Cardiac muscle cell (in vitro differentiated cells and primary cell): ENCODE results near the gene SPARC. TPM values are rescaled to one million over a fixed set of nuclear protein-coding genes. Genes with fewer than 3 reads are reported as not detected.
A peak's percentile ranks its signal among the peaks of the same experiment; 100 is the strongest.

ENCODE experiments used
- DNase-seq, 2 donors: peaks; one replicate each; pipeline versions ENCODE4 v3.0.0 to v3.0.0-alpha.2; 2010 to 2017; ENCODE audit warnings: low read depth in 1 of 2, low spot score in 1 of 2
- H3K27ac ChIP-seq: fragments of 200-600 bp; sonication (generic); 2 replicates; pipeline ENCODE4 v1.5.1; 2016
- H3K27me3 ChIP-seq: fragments of 200-600 bp; sonication (generic); 2 replicates; pipeline ENCODE4 v1.6.0; 2016; ENCODE audit warnings: control low read depth
- H3K36me3 ChIP-seq: fragments of 200-600 bp; sonication (generic); 2 replicates; pipeline ENCODE4 v1.5.1; 2016; ENCODE audit warnings: control low read depth
- H3K4me1 ChIP-seq: fragments of 200-600 bp; sonication (generic); 2 replicates; pipeline ENCODE4 v1.8.1; 2017; ENCODE audit warnings: low read depth, mild to moderate bottlenecking, mixed run types
- H3K4me3 ChIP-seq: fragments of 200-600 bp; sonication (generic); 2 replicates; pipeline ENCODE4 v1.5.1; 2016; ENCODE audit warnings: mild to moderate bottlenecking
- H3K9me3 ChIP-seq: fragments of 200-600 bp; sonication (generic); 2 replicates; pipeline ENCODE4 v1.5.1; 2017; ENCODE audit warnings: low read depth, mild to moderate bottlenecking, control low read depth
- polyA plus RNA-seq: library from polyadenylated mRNA; unstranded; fragments of >200 nt; fragmentation: Nextera tagmentation; extraction: Ambion mirVana; gene quantifications from 2 replicates; pipeline ENCODE4 v1.2.1, GENCODE V29; 2016
- total RNA-seq: library from RNA; depleted of rRNA; stranded (reverse); fragments of >200 nt; gene quantifications from 2 replicates; pipeline ENCODE4 v1.2.3, GENCODE V29; 2016
- TF ChIP-seq, protein P1 (sequence below): IDR thresholded peaks from 2 replicates; pipeline ENCODE4 v1.5.1; 2012; ENCODE audit warnings: low read depth, mild to moderate bottlenecking, low read length

The SPARC gene
- total and polyA plus RNA-seq, 2 experiments from 2014 or later, result 130 to 705 TPM

DNA sequence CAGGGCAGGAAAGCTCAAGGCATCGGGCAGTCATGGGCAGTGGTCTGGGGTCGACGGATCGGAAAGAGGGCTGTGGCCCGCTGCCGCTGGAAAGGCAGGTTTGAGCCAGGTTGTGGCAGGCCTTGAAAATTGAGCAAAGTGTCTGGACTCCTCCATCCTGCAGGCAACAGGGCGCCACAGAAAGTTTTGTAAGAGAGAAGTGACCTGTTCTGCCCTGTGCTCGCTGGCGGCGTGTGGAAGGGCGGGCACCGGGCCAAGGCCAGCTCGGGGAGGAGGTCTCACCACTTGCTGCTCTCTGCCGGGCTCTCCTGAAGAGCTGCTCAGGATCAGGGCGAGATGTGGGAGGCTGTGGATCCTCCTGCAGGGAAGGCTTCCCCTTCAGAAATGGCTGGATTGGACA, 54.2 kb downstream of the SPARC start:
- Histone ChIP-seq H3K4me1 (no peaks in the 10 kb centered on the region), H3K27ac (no peak overlapping the region), H3K27me3 (no peaks in the 10 kb centered on the region), H3K9me3 (no peaks in the 10 kb centered on the region), H3K36me3 (no peaks in the 10 kb centered on the region), H3K4me3 (no peak overlapping the region)
- TF ChIP-seq, protein P1, sequence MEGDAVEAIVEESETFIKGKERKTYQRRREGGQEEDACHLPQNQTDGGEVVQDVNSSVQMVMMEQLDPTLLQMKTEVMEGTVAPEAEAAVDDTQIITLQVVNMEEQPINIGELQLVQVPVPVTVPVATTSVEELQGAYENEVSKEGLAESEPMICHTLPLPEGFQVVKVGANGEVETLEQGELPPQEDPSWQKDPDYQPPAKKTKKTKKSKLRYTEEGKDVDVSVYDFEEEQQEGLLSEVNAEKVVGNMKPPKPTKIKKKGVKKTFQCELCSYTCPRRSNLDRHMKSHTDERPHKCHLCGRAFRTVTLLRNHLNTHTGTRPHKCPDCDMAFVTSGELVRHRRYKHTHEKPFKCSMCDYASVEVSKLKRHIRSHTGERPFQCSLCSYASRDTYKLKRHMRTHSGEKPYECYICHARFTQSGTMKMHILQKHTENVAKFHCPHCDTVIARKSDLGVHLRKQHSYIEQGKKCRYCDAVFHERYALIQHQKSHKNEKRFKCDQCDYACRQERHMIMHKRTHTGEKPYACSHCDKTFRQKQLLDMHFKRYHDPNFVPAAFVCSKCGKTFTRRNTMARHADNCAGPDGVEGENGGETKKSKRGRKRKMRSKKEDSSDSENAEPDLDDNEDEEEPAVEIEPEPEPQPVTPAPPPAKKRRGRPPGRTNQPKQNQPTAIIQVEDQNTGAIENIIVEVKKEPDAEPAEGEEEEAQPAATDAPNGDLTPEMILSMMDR, result no peak
- DNase-seq, result no peak

DNA sequence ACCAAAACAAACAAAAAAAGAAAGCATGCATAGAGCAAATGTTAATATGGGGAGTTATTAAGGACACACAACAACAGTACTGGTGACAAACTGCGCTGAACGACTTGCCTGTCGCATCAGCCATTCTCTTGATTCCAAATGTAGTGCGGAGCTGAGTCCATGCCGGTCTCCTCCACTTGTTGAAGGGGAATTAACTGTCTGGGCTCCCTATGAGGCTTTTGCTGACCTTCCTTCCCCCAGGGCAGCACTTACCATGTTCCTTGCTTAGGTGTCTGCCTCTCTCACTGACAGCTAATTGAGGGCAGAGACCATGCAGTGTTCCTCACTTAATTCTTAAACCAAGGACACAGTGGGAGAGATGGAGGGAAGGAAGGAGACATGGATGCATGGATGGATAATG, 54.8 kb downstream of the SPARC start:
- Histone ChIP-seq H3K9me3 (no peaks in the 10 kb centered on the region), H3K4me1 (no peaks in the 10 kb centered on the region), H3K27ac (no peak overlapping the region), H3K36me3 (no peaks in the 10 kb centered on the region), H3K4me3 (no peak overlapping the region), H3K27me3 (no peaks in the 10 kb centered on the region)
- TF ChIP-seq, protein P1, result no peak
- DNase-seq, result no peak

DNA sequence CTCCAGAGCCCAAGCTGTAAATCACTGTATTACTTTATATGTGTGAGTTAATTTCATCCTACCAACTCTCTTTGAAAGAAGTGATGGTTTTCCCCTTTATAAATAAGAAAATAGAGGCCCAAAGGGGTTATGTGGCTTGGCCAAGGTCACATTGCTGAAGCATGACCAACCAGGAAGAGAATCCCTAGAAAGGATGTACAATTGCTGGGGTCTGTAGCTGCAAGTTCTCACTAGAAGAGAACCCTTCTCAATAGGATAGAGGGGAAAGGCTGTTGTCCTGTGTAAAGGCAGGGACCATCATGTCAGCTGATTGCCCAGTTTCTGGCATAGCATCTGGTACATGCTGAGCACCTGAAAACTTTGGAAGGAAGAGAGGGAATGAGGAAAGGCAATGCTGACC, 56.6 kb downstream of the SPARC start:
- DNase-seq, result no peak
- Histone ChIP-seq H3K4me1 (no peaks in the 10 kb centered on the region), H3K36me3 (no peaks in the 10 kb centered on the region), H3K4me3 (no peak overlapping the region), H3K27ac (no peak overlapping the region), H3K27me3 (no peaks in the 10 kb centered on the region), H3K9me3 (no peaks in the 10 kb centered on the region)
- TF ChIP-seq, protein P1, result no peak

DNA sequence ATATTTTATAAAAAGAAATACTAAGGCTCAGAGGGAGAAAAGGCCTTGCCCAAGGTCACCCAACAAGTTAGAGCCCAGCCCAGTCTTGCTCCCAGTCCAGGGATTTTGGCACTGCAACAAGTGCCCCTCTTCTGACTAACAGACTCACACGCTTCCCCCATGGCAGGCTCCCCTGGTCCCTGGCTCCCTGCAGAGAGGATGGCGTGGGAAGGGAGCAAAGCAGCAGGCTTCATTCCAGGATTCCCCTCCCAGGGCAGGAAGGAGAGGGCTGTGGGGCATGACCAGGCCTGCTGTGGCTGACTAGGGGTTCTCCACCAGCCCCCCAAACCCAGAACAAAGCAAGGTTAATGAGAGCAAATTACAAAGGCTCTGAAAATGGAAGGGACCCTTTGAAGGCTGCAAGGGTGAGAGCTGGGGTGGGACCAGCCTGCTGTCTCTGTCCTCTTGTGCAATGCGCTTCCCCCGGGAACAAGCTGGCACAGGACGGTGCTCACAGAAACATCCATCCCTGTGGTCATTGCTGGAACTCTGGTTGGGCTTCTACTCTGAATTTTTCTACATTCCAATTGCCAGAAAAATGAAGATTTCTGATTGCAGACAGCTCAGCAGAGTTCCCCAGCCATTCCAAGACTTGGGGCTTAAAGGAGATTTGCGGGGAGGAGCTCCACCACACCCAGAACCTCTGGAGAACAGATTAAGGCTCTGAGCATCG, 58.4 kb downstream of the SPARC start:
- Histone ChIP-seq H3K4me1 (peaks cover 4% of the 10 kb centered on the region), H3K27me3 (no peaks in the 10 kb centered on the region), H3K4me3 (no peak overlapping the region), H3K36me3 (no peaks in the 10 kb centered on the region), H3K27ac (no peak overlapping the region), H3K9me3 (no peaks in the 10 kb centered on the region)
- DNase-seq, result peak in 1 of 2 donors; percentile 56
- TF ChIP-seq, protein P1, result no peak

DNA sequence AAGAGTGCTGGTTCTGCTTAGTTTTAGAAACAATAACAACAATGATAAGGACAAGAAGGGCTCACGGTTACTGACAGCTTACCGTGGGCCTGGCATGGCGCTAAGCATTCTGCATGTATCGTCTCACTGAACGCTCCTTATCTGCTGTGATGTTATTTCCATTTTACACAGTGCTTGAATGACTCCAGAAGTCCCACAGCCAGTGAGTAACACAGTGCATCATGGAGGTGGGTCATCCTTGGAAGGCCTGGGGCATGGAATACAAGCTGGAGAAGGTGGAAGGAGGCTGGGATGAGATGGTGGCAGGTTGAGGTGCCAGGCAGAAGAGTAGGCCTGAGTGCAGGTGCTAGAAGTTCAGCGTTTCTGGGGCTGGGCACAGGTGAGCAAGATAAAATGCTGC, 59.1 kb downstream of the SPARC start:
- no peaks in the 10 kb centered on the region for H3K36me3 ChIP-seq
- peaks cover 4% of the 10 kb centered on the region for H3K4me1 ChIP-seq
- DNase-seq, result no peak
- TF ChIP-seq, protein P1, result no peak
- no peak overlapping the region for H3K4me3 ChIP-seq
- H3K27me3 ChIP-seq, result no peaks in the 10 kb centered on the region
- no peaks in the 10 kb centered on the region for H3K9me3 ChIP-seq
- peak overlapping the region; percentile 3 for H3K27ac ChIP-seq
